ENCODE results near the gene SNX25.

The SNX25 gene

DNA sequence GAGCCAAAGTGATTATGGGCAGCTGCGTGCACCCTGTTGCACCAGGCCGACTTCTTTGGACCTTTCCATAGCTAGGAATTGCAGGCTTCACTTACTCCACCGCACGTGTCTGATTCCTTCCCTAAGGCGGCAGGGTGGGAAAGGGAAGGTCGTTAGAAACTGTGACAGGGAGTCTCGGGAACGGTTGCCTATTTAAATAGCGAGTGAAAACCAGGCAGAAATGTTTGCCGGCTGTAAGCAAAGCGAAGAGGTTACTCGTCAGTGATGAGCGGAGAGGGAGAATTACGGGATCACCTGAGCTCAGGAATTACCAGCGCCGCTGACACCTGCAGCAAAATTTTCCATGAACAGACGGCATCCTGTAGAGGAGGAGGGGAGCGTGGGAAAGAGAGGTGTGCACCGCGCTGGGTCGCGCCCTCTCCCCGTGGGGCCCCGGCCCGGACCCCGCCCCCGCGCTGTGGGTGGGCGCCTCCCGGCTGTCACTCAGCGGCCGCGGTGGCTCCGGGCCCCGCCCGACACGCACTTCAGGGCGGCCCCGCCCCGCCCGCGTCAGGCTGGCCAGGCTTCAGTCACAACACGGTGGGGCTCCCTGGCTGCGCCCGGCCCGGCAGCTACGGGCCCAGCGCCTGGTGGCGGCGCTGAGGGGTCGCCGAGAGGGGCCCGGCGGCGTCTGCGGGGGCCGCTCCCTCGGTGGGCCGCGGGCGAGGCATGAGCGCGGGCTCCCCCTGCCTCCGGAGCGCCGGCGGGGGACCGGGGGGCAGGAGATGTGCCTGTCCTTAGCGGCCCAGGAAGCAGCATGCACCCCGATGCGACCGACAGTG, at the start of gene SNX25:
Gene SNX25 (plus strand): TSS at position 568 of the 821 bp plus-strand sequence. CDS start 229 bp downstream, at position 797.
- peak; percentile 58 for DNase-seq (ENCODE audit: low read depth)
- H3K4me3 ChIP-seq (ENCODE audit: control insufficient read depth, low read depth, low read length): peak within 1 kb of the TSS; percentile 84
- TF ChIP-seq, protein P1, sequence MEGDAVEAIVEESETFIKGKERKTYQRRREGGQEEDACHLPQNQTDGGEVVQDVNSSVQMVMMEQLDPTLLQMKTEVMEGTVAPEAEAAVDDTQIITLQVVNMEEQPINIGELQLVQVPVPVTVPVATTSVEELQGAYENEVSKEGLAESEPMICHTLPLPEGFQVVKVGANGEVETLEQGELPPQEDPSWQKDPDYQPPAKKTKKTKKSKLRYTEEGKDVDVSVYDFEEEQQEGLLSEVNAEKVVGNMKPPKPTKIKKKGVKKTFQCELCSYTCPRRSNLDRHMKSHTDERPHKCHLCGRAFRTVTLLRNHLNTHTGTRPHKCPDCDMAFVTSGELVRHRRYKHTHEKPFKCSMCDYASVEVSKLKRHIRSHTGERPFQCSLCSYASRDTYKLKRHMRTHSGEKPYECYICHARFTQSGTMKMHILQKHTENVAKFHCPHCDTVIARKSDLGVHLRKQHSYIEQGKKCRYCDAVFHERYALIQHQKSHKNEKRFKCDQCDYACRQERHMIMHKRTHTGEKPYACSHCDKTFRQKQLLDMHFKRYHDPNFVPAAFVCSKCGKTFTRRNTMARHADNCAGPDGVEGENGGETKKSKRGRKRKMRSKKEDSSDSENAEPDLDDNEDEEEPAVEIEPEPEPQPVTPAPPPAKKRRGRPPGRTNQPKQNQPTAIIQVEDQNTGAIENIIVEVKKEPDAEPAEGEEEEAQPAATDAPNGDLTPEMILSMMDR (conservative IDR thresholded peaks at IDR 0.05; ENCODE audit: control insufficient read depth, insufficient read depth, low read depth, low read length): no peak

DNA sequence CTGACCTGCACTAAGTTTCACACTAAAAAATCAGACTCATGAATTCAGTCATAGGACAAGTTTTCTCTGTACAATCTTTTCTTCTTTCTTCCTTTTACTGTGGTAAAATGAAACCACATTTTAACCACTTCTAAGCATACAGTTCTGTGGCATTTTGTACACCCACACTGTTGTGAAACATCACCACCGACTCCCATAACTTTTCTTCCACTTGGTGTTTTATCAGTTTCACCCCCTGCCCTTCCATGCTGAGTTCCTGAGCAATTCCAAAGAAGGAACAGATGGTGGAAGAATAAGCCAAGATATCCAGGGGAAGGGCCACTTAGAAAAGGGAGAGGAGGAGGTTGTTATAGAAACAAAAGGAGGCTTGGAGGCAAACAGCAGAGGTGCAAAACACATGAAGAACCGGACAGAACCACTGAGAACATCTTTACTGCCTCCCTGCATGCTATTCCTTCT, 43.8 kb upstream of the SNX25 start:
- DNase-seq (ENCODE audit: low read depth): peak; percentile 88
- TF ChIP-seq, protein P1 (conservative IDR thresholded peaks at IDR 0.05; ENCODE audit: control insufficient read depth, insufficient read depth, low read depth, low read length): no peak
- H3K4me3 ChIP-seq (ENCODE audit: control insufficient read depth, low read depth, low read length): no peak overlapping the region

DNA sequence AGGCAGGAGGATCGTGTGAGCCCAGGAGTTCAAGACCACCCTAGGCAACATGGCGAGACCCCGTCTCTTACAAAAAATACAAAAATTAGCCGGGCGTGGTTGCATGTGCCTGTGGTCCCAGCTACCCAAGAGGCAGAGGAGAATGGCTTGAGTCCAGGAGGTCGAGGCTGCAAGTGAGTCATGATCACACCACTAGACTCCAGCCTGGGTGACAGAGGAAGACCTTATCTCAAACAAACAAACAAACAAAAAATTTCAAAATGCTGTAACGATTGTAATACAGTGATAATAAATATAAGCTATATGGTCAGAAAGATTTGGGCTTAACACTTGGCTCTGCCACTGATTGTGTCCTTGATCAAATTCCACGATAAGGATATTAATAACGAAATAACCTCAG, 42.2 kb upstream of the SNX25 start:
- DNase-seq (ENCODE audit: low read depth): peak; percentile 35
- no peak overlapping the region for H3K4me3 ChIP-seq (ENCODE audit: control insufficient read depth, low read depth, low read length)
- TF ChIP-seq, protein P1 (conservative IDR thresholded peaks at IDR 0.05; ENCODE audit: control insufficient read depth, insufficient read depth, low read depth, low read length): no peak

DNA sequence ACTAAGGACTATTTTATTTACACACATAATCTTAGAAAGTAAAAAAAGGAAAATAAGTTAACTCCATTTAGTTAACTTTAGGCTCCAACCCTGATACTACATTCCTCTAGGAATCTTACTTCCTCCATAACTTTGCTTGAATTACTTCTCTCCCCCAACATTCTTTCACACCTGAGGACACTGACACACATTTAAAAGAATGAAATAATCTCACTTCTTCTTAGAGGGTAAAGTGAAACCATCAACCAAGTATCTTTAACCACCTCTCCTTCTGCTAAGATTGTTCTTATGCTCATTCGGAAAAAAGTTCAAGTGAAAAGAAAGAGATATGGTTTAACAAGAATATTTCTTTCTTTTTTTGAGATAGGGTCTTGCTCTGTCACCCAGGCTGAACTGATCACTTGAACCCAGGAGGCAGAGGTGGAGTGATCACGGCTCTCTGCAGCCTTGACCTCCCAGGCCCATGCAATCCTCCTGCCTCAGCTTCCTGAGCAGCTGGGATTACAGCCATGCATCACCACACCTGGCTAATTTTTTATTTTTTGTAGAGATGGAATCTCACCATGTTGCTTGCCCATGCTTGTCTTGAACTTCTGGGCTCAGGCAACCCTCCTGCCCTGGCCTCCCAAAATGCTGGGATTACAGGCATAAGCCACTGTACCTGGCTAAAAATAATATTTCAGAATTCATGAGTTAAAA, 37.9 kb upstream of the SNX25 start:
- H3K4me3 ChIP-seq (ENCODE audit: control insufficient read depth, low read depth, low read length): no peak overlapping the region
- TF ChIP-seq, protein P1 (conservative IDR thresholded peaks at IDR 0.05; ENCODE audit: control insufficient read depth, insufficient read depth, low read depth, low read length): no peak
- DNase-seq (ENCODE audit: low read depth): no peak

DNA sequence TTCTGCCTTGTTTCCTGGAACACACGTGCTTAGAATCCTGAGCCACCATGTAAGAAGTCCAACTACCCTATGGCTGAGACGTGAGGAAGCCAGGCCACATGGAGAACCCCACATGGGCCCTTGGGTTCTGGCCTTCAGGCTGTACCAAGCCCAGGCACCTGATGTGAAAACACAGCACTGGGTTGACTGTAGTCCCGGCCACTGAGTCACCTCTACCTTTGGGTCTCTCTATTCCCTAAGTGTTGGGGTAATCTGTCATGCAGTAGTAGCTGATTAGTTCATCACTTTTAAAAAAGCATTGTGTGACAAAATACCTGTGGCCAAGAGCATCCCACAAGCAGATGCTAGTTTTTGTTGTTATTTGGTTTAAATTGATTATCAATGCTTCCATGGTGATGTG, 29.9 kb upstream of the SNX25 start:
- H3K4me3 ChIP-seq (ENCODE audit: control insufficient read depth, low read depth, low read length): no peak overlapping the region
- TF ChIP-seq, protein P1 (conservative IDR thresholded peaks at IDR 0.05; ENCODE audit: control insufficient read depth, insufficient read depth, low read depth, low read length): no peak
- no peak for DNase-seq (ENCODE audit: low read depth)

DNA sequence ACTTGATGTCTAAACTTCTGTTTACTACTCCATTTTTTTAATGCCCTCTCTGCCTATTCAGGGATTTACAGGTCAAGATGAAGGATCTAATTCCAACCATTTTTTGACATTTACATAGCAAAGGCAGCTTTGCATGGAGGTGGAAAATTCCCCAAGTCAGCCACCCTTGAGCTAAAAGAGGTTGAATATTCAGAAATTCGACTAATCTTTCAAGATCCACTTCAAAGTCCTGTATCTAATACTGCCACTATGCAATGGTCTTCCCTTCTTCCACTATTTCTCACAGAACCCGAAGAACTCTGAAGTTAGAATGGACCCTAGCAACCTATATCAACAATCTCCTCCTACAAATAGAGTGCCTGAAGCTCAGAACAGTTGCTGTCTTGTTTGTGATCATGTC, 27.2 kb upstream of the SNX25 start:
- no peak overlapping the region for H3K4me3 ChIP-seq (ENCODE audit: control insufficient read depth, low read depth, low read length)
- no peak for DNase-seq (ENCODE audit: low read depth)
- TF ChIP-seq, protein P1 (conservative IDR thresholded peaks at IDR 0.05; ENCODE audit: control insufficient read depth, insufficient read depth, low read depth, low read length): no peak

All from fibroblast of mammary gland (primary cell).